ENCODE measurements around the gene ATP9B.

- TF ChIP-seq, protein P1, sequence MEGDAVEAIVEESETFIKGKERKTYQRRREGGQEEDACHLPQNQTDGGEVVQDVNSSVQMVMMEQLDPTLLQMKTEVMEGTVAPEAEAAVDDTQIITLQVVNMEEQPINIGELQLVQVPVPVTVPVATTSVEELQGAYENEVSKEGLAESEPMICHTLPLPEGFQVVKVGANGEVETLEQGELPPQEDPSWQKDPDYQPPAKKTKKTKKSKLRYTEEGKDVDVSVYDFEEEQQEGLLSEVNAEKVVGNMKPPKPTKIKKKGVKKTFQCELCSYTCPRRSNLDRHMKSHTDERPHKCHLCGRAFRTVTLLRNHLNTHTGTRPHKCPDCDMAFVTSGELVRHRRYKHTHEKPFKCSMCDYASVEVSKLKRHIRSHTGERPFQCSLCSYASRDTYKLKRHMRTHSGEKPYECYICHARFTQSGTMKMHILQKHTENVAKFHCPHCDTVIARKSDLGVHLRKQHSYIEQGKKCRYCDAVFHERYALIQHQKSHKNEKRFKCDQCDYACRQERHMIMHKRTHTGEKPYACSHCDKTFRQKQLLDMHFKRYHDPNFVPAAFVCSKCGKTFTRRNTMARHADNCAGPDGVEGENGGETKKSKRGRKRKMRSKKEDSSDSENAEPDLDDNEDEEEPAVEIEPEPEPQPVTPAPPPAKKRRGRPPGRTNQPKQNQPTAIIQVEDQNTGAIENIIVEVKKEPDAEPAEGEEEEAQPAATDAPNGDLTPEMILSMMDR (IDR thresholded peaks at IDR 0.05), result no peak
- TF ChIP-seq POLR2A (IDR thresholded peaks at IDR 0.05), result no peak
- TF ChIP-seq POLR2AphosphoS5 (IDR thresholded peaks at IDR 0.05; ENCODE audit: insufficient read depth in 1 of 2, low read depth in 1 of 2), result no peak
Observed at GRCh38 chr18:79186649-79187048, 117.5 kb downstream of the ATP9B start.

Measured in vagina (tissue), 2 donors.